Activated T-helper 1 cell treated with anti-CD3 and anti-CD28 coated beads, Interleukin-2, amount 50 U/mL, for 16 hours (primary cell): ENCODE results near the gene NGFR.

ENCODE experiments used
- DNase-seq, 2 donors: peaks; one replicate each; pipeline ENCODE4 v3.0.0-alpha.2; 2020; ENCODE audit warnings: low read depth in 1 of 2, low spot score in 1 of 2

Gene NGFR

GRCh38 chr17:49557312-49558024 is 62.4 kb downstream of the NGFR start:
- DNase-seq: no peak
